HL-60 (cell line): Measurements from ENCODE around the gene SLC17A7.

Experiments used
- DNase-seq, 2 experiments: peaks; one replicate each; pipeline ENCODE4 v3.0.0-alpha.2; 2010 to 2020; ENCODE audit warnings: low read depth in 1 of 2, low spot score in 1 of 2
- H3K27ac ChIP-seq: fragments of 250-450 bp; sonication (Bioruptor Pico); replicated peaks from 2 replicates; pipeline ENCODE4 v1.5.1; 2020; ENCODE audit warnings: mild to moderate bottlenecking, moderate library complexity
- H3K27me3 ChIP-seq: fragments of 250-450 bp; sonication (Bioruptor Pico); 2 replicates; pipeline ENCODE4 v1.5.1; 2021; ENCODE audit warnings: mild to moderate bottlenecking, moderate library complexity; ENCODE audit not compliant: insufficient read depth, poor library complexity, severe bottlenecking
- H3K4me3 ChIP-seq: replicated peaks from 2 replicates; pipeline ENCODE4 v1.5.1; 2011; ENCODE audit warnings: mild to moderate bottlenecking, control low read depth, low read length; ENCODE audit not compliant: insufficient read depth
- GABPA ChIP-seq: IDR thresholded peaks from 2 replicates; pipeline ENCODE4 v1.6.1; 2012; ENCODE audit warnings: low read depth
- POLR2AphosphoS5 ChIP-seq: IDR thresholded peaks from 2 replicates; pipeline ENCODE4 v1.6.1; 2012; ENCODE audit warnings: low read depth
- SPI1 ChIP-seq: IDR thresholded peaks from 2 replicates; pipeline ENCODE4 v1.6.1; 2012; ENCODE audit warnings: low read depth, mild to moderate bottlenecking, borderline replicate concordance
- TF ChIP-seq, protein P1 (sequence below): IDR thresholded peaks from 2 replicates; pipeline ENCODE4 v1.6.1; 2012; ENCODE audit warnings: low read depth; ENCODE audit not compliant: insufficient replicate concordance
- TF ChIP-seq, protein P2 (sequence below): IDR thresholded peaks from one replicate; pipeline ENCODE4 v1.5.1; 2011; ENCODE audit warnings: low read length, control low read depth, inconsistent platforms; ENCODE audit not compliant: insufficient read depth

SLC17A7 gene

DNA sequence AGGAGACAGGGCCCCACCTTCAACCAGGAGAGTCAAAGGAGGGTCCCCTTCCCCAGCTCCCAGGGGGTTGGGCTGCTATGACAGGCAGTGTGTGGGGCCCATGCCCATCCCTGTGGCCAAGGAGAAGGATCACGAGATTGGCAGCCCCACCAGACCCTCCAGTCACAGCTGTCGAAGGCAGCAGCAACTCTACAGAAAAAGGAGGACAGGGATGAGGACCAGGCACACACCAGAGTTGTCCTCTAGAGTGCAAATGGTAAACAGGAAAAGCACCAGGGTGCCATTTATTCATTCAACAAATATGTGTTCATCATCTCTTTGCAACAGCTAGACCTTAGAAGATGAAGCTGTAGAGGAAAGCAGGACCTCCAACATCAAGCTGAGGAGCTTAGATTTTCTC, 22.2 kb downstream of the SLC17A7 start:
- DNase-seq, result no peak
- Histone ChIP-seq H3K27ac (no peak overlapping the region), H3K27me3 (peaks cover 40% of the 10 kb centered on the region), H3K4me3 (no peak overlapping the region)
- TF ChIP-seq SPI1, result no peak
- TF ChIP-seq, protein P1, sequence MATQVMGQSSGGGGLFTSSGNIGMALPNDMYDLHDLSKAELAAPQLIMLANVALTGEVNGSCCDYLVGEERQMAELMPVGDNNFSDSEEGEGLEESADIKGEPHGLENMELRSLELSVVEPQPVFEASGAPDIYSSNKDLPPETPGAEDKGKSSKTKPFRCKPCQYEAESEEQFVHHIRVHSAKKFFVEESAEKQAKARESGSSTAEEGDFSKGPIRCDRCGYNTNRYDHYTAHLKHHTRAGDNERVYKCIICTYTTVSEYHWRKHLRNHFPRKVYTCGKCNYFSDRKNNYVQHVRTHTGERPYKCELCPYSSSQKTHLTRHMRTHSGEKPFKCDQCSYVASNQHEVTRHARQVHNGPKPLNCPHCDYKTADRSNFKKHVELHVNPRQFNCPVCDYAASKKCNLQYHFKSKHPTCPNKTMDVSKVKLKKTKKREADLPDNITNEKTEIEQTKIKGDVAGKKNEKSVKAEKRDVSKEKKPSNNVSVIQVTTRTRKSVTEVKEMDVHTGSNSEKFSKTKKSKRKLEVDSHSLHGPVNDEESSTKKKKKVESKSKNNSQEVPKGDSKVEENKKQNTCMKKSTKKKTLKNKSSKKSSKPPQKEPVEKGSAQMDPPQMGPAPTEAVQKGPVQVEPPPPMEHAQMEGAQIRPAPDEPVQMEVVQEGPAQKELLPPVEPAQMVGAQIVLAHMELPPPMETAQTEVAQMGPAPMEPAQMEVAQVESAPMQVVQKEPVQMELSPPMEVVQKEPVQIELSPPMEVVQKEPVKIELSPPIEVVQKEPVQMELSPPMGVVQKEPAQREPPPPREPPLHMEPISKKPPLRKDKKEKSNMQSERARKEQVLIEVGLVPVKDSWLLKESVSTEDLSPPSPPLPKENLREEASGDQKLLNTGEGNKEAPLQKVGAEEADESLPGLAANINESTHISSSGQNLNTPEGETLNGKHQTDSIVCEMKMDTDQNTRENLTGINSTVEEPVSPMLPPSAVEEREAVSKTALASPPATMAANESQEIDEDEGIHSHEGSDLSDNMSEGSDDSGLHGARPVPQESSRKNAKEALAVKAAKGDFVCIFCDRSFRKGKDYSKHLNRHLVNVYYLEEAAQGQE, result no peak
- no peak for TF ChIP-seq POLR2AphosphoS5
- TF ChIP-seq, protein P2, sequence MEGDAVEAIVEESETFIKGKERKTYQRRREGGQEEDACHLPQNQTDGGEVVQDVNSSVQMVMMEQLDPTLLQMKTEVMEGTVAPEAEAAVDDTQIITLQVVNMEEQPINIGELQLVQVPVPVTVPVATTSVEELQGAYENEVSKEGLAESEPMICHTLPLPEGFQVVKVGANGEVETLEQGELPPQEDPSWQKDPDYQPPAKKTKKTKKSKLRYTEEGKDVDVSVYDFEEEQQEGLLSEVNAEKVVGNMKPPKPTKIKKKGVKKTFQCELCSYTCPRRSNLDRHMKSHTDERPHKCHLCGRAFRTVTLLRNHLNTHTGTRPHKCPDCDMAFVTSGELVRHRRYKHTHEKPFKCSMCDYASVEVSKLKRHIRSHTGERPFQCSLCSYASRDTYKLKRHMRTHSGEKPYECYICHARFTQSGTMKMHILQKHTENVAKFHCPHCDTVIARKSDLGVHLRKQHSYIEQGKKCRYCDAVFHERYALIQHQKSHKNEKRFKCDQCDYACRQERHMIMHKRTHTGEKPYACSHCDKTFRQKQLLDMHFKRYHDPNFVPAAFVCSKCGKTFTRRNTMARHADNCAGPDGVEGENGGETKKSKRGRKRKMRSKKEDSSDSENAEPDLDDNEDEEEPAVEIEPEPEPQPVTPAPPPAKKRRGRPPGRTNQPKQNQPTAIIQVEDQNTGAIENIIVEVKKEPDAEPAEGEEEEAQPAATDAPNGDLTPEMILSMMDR, result no peak
- no peak for TF ChIP-seq GABPA

DNA sequence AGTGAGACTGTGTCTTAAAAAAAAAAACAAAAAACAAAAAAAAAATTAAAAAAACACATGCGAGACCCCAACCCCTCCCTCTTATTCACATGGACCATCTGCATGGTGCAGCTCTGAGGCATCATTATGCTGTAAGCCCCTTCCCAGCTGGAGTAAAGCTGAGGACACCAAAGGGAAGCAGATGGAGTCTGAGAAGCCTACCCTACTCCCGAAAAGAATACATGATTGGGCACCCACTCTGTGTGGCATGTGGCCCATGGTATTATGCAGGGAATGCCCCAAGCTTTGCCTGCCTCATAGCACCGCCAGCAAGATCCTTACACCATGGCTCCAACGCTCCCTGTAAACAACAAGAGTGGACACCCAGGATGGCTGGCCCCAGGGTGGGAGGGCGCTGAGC, 22.8 kb downstream of the SLC17A7 start:
- no peak for DNase-seq
- Histone ChIP-seq H3K27me3 (peaks cover 34% of the 10 kb centered on the region), H3K4me3 (no peak overlapping the region), H3K27ac (no peak overlapping the region)
- no peak for TF ChIP-seq SPI1
- TF ChIP-seq POLR2AphosphoS5, result no peak
- TF ChIP-seq GABPA, result no peak
- TF ChIP-seq, protein P1, result no peak
- TF ChIP-seq, protein P2, result no peak

DNA sequence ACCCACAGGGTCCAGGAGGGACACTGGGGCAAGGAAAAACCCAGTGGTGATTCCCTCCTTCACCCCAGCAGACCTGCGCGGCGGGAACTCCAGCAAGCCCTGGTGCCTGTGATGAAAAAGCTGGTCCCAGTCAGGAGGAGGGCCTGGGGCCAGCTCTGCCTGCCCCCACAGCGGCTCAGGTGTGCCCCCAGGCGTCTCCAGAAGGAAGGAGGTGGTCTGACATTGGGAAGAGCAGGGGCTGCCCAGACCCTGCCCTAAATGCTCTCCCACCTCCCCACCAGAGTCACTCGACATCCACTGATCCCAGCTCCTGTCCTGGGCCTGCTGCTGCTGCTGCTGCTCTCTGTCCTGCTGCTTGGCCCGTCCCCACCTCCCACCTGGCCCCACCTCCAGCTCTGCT, 24.2 kb downstream of the SLC17A7 start:
- TF ChIP-seq GABPA (no peak), POLR2AphosphoS5 (no peak)
- TF ChIP-seq, protein P1, result no peak
- Histone ChIP-seq H3K27me3 (peaks cover 20% of the 10 kb centered on the region), H3K4me3 (no peak overlapping the region), H3K27ac (peak overlapping the region; percentile 56)
- DNase-seq, result no peak

DNA sequence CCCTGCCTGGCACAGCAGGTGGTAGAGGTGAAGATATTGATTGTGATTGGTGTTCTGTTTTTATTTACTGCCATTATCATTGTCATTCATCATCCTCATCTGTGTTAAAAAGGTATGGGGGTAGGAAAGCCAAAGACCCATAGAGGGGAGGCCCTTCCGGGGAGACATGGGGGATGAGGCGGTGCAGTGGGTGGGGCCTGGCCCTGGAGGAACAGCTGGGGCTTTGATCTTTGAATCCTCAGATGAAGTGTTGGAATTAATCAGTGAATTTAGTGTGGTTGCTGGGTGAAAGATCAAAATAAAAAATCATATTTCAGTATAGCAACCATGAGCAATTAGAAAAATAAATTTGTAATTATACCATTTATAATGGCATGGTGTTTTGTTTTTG, 25.5 kb downstream of the SLC17A7 start:
- Histone ChIP-seq H3K27ac (peak overlapping the region; percentile 71), H3K4me3 (no peak overlapping the region), H3K27me3 (peaks cover 8% of the 10 kb centered on the region)
- DNase-seq, result no peak
- TF ChIP-seq, protein P2, result no peak
- TF ChIP-seq SPI1 (no peak), GABPA (no peak)
